Astrocyte of the cerebellum (primary cell): Measurements from ENCODE around the gene ZBED6.

ENCODE experiments used
- DNase-seq: peaks from one replicate; pipeline ENCODE4 v3.0.0-alpha.2; 2011; ENCODE audit warnings: low read depth
- H3K4me3 ChIP-seq: 2 replicates; pipeline ENCODE4 v1.5.1; 2011; ENCODE audit warnings: mild to moderate bottlenecking, low read depth, low read length, moderate library complexity
- in situ Hi-C: cut with HindIII; loops from 2 replicates; pipeline ENCODE4 v1.10.0; 2017; ENCODE audit warnings: low sequenced_read_pairs
- TF ChIP-seq, protein P1 (sequence below): IDR thresholded peaks from 2 replicates; pipeline ENCODE4 v1.5.1; 2012; ENCODE audit warnings: low read length, low read depth, moderate library complexity, mild to moderate bottlenecking; ENCODE audit errors: missing control alignments

ZBED6 gene

DNA sequence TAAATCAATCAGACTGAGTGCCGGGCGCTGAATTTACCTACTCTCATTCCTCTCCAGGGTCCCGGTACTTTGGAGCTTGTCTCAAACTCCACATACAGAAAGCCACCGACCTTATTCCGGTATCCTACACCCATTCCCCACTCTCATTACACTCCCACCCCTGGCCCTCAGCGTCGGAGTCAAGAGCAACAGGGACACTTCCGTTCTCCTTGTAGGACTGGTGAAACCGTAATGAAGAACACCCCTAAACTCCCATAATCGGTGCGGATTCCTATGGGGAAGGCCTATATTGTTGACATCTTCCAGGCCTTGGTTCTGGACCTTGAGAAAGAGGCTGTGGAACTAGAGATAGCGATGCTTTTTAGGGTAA is 798 bp downstream of the ZBED6 start:
- TF ChIP-seq, protein P1, sequence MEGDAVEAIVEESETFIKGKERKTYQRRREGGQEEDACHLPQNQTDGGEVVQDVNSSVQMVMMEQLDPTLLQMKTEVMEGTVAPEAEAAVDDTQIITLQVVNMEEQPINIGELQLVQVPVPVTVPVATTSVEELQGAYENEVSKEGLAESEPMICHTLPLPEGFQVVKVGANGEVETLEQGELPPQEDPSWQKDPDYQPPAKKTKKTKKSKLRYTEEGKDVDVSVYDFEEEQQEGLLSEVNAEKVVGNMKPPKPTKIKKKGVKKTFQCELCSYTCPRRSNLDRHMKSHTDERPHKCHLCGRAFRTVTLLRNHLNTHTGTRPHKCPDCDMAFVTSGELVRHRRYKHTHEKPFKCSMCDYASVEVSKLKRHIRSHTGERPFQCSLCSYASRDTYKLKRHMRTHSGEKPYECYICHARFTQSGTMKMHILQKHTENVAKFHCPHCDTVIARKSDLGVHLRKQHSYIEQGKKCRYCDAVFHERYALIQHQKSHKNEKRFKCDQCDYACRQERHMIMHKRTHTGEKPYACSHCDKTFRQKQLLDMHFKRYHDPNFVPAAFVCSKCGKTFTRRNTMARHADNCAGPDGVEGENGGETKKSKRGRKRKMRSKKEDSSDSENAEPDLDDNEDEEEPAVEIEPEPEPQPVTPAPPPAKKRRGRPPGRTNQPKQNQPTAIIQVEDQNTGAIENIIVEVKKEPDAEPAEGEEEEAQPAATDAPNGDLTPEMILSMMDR, result no peak
- no peak for DNase-seq
- in situ Hi-C loops, result loop anchor here (5.0 kb wide), 1 partner anchor 69 kb away; no protein-coding TSS in a partner anchor
- peak overlapping the region; percentile 58 for H3K4me3 ChIP-seq

DNA sequence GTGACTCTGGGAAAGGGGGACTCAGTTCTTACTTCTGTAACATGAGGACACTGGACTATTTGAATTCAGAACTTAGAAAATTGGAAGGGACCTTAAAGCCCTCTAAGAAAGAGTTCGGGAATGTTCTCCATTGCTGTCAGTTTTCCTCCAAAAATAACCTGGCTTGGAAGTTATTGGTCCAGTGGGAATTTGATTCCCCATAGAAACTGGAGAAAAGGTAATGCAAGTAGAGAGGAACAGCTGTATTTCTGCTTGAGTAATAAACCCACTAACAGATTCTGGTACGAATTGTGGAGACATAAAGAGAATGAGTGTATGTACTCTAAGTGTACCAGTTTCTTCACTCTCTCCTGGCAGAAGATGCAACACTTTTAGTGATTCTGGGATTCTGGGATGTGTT is 1.8 kb downstream of the ZBED6 start:
- in situ Hi-C loops, result loop anchor here (5.0 kb wide), 1 partner anchor 70 kb away; no protein-coding TSS in a partner anchor
- TF ChIP-seq, protein P1, result no peak
- H3K4me3 ChIP-seq, result peak overlapping the region; percentile 58
- DNase-seq, result no peak

DNA sequence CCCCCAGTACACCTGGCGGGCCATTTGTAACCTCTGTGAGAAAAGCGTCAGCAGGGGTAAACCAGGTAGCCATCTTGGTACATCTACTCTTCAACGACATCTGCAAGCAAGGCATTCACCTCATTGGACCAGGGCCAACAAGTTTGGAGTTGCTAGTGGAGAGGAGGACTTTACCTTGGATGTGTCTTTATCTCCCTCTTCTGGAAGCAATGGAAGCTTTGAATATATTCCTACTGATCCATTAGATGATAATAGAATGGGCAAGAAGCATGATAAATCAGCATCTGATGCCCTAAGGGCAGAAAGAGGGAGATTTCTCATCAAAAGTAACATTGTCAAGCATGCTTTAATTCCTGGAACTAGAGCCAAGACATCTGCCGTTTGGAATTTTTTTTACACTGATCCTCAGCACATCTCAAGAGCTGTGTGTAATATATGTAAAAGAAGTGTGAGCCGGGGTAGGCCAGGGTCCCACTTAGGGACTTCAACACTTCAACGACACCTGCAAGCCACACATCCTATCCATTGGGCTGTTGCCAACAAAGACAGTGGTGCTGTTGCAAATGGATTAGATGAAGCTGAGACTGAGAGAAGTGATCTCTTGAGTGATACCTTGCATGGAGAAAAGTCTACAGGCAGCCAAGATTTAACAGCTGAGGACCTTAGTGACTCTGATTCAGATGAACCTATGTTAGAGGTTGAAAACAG is 2.7 kb downstream of the ZBED6 start:
- H3K4me3 ChIP-seq, result no peak overlapping the region
- DNase-seq, result no peak
- TF ChIP-seq, protein P1, result no peak
- in situ Hi-C loops, result loop anchor here (5.0 kb wide), 1 partner anchor 71 kb away; no protein-coding TSS in a partner anchor

DNA sequence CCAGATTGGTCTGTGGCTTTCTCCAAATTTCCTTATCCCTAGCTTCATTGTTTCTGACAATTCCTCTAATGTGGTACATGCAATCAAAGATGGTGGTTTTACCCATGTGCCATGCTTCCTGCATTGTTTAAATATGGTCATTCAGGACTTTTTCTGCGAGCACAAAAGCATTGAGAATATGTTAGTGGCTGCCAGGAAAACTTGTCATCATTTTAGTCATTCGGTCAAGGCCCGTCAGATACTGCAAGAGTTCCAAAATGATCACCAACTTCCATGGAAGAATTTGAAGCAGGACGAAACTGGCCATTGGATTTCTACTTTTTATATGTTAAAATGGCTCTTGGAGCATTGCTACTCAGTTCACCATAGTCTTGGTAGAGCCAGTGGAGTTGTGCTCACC is 3.7 kb downstream of the ZBED6 start:
- in situ Hi-C loops, result loop anchor here (5.0 kb wide), 1 partner anchor 72 kb away; no protein-coding TSS in a partner anchor
- TF ChIP-seq, protein P1, result no peak
- DNase-seq, result no peak
- H3K4me3 ChIP-seq, result no peak overlapping the region

DNA sequence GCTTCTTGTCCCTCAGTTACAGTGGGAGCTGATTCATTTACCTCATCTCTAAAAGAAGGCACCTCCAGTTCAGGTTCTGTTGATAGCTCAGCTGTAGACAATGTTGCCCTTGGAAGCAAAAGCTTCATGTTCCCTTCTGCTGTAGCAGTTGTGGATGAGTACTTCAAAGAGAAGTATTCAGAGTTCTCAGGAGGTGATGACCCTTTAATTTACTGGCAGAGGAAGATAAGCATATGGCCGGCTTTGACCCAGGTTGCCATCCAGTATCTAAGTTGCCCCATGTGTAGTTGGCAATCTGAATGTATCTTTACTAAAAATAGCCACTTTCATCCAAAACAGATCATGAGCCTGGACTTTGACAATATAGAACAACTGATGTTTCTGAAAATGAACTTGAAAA is 4.5 kb downstream of the ZBED6 start:
- no peak for DNase-seq
- in situ Hi-C loops, result loop anchor here (5.0 kb wide), 1 partner anchor 73 kb away; no protein-coding TSS in a partner anchor
- TF ChIP-seq, protein P1, result no peak
- no peak overlapping the region for H3K4me3 ChIP-seq

DNA sequence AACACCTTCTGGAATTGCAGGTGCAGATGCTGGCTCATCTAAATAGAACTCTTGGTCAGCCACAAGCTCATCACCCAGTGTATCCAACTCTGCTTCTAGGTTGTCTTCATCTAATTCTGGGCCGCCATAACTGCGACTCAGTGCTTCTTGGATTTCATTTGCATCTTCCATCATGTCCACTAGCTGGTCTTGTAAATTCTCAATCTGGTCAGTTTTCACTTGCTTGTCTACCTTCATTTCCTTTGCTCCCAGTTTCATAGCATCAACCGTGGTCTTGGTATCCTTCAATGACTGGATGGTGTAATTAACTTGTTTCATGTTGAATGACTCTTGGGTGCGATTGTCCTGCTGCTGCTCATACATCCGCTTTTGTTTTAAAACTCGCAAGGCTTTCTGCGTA is 10.3 kb downstream of the ZBED6 start:
- in situ Hi-C loops, result no loop called here
- no peak overlapping the region for H3K4me3 ChIP-seq
- no peak for DNase-seq
- TF ChIP-seq, protein P1, result no peak

DNA sequence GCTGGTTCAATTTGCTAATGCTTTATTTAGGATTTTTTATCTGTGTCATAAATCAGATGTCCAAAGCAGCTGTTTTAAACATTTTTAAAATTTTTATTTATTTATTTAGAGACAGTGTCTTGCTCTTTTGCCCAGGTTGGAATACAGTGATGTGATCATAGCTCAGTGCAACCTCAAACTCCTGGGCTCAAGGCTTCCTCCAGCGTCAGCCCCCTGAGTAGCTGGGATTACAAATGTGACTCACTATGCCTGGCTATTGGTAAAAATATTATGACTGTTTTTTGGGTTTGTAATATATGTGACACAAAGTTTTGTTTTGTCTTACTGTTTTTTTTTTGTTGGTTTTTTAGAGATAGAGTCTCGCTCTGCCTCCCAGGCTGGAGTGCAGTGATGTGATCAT is 11.8 kb downstream of the ZBED6 start:
- TF ChIP-seq, protein P1, result no peak
- no peak overlapping the region for H3K4me3 ChIP-seq
- DNase-seq, result peak; percentile 46
- in situ Hi-C loops, result no loop called here
